A673 (cell line): ENCODE results near the gene HOXB1. TPM values are rescaled to one million over a fixed set of nuclear protein-coding genes. Genes with fewer than 3 reads are reported as not detected.

Experiments
- BruUV-seq: library from RNA; stranded (reverse); fragments of 400-500 nt; replicated peaks from 2 replicates; lab custom pipeline; 2021; lab: Mats Ljungman, UMichigan
- CTCF ChIA-PET: fragments of 300-600 bp; sonication (Branson Sonifier 250); formaldehyde crosslinking; loops from one replicate; lab custom pipeline; 2022; ENCODE audit warnings: antibody characterized with exemption; lab: Charles Lee
- POLR2A ChIA-PET: fragments of 300-600 bp; sonication (Branson Sonifier 250); formaldehyde crosslinking; loops from one replicate; lab custom pipeline; 2022; ENCODE audit warnings: antibody characterized with exemption; ENCODE audit not compliant: low non-redundant PET; lab: Charles Lee
- DNase-seq: peaks from one replicate; pipeline ENCODE4 v3.0.0-alpha.2; 2015; ENCODE audit warnings: low spot score
- H3K27ac ChIP-seq: fragments of 200-600 bp; sonication (generic); 2 replicates; pipeline ENCODE4 v1.5.1; 2016; ENCODE audit warnings: mixed run types, low read depth, mild to moderate bottlenecking, mixed read lengths, antibody characterized with exemption, low read length; ENCODE audit not compliant: poor library complexity, severe bottlenecking
- H3K27me3 ChIP-seq: fragments of 200-600 bp; sonication (generic); replicated peaks from 2 replicates; pipeline ENCODE4 v1.6.1; 2017; ENCODE audit warnings: mixed run types, low read depth, mild to moderate bottlenecking, mixed read lengths, antibody characterized with exemption, low read length; ENCODE audit not compliant: insufficient read depth, poor library complexity
- H3K36me3 ChIP-seq: fragments of 200-600 bp; sonication (generic); 2 replicates; pipeline ENCODE4 v1.6.1; 2016; ENCODE audit warnings: mixed run types, mild to moderate bottlenecking, mixed read lengths, antibody characterized with exemption, low read length; ENCODE audit not compliant: insufficient read depth, poor library complexity, severe bottlenecking
- H3K4me1 ChIP-seq: fragments of 200-600 bp; sonication (generic); 2 replicates; pipeline ENCODE4 v1.6.1; 2017; ENCODE audit warnings: mixed run types, mild to moderate bottlenecking, mixed read lengths, antibody characterized with exemption, low read length; ENCODE audit not compliant: insufficient read depth, poor library complexity, severe bottlenecking
- H3K4me3 ChIP-seq: fragments of 200-600 bp; sonication (generic); 2 replicates; pipeline ENCODE4 v1.5.1; 2016; ENCODE audit warnings: low read depth, mixed run types, mild to moderate bottlenecking, mixed read lengths, low read length; ENCODE audit not compliant: poor library complexity, severe bottlenecking
- H3K9me3 ChIP-seq: fragments of 200-600 bp; sonication (generic); 2 replicates; pipeline ENCODE4 v1.6.1; 2016; ENCODE audit warnings: mixed run types, low read depth, mild to moderate bottlenecking, mixed read lengths, antibody characterized with exemption, low read length; ENCODE audit not compliant: poor library complexity, severe bottlenecking
- CTCF ChIP-seq: fragments of 300-800, 200-600 bp; sonication (generic); conservative IDR thresholded peaks from 2 replicates; pipeline ENCODE4 v1.5.1; 2017; ENCODE audit warnings: low read depth, mild to moderate bottlenecking, antibody characterized with exemption, low read length, moderate library complexity, mixed read lengths
- EZH2 ChIP-seq: fragments of 200-600 bp; sonication (generic); IDR thresholded peaks from 2 replicates; pipeline ENCODE4 v1.6.1; 2017; ENCODE audit warnings: borderline replicate concordance, low read depth, mild to moderate bottlenecking, mixed read lengths, antibody characterized with exemption, low read length; ENCODE audit not compliant: poor library complexity, severe bottlenecking
- intact Hi-C: fragments of 100-400 bp; cut with micrococcal nuclease; formaldehyde crosslinking; loops from one replicate; pipeline ENCODE4 v1.10.0; 2022; ENCODE audit not compliant: unreplicated experiment
- total RNA-seq: library from RNA; stranded (reverse); gene quantifications from 2 replicates; pipeline ENCODE4 v1.2.3, GENCODE V29; 2021

Gene HOXB1
- total RNA-seq, 1 experiment from 2014 or later = not detected

DNA sequence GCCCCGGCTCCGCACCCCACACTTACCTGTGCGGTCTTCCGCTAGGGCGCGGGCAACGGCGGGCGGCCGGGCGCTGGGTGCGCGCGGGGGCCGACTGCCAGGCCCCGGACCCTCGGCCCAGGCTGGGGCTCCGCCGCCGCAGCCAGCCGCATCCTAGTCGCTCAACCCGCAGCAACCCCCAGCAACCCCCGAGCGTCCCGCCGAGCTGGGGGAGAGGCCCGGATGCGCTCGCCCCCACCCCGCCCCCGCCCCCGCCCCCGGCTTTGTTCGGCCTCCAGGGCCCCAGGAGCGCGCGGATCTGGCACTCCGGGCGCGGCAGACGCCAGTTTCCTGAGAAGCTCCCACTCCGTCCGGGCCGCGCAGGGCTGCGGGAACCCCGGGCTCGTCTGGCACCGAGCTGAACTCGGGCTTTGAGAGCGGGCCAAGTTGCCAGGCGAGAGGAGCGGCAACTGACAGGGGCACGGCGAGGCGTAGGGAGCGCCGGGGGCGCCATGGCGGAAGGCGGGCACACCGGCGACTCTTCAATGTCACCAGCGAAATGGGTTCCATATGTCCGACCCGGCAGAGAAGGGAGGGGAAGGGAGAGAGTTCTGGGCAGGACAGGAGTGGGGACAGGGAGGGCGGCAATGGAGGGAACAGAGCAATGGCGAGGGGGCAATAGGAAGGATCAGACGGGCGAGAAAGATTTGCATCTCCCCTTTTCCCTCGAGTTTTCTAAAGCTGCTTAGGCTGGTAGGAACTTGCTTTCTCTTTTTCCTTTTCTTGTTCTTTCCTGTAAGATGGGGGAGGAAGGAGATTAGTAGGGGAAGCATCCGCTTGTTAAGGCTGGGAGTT is 33.6 kb upstream of the HOXB1 start:
- no TSS peak for BruUV-seq
- intact Hi-C loops = no loop called here
- TF ChIP-seq EZH2 = no peak
- TF ChIP-seq CTCF = no peak
- DNase-seq = peak; percentile 76
- peaks cover 82% of the 10 kb centered on the region for H3K4me1 ChIP-seq
- CTCF ChIA-PET = interaction anchor here (0.6 to 1.5 kb wide), 2 partner anchors 72 to 231 kb away, joined by 4 to 5 read pairs; no protein-coding TSS in a partner anchor
- no peaks in the 10 kb centered on the region for H3K9me3 ChIP-seq
- POLR2A ChIA-PET = interaction anchor here (0.6 kb wide), 2 partner anchors 163 to 798 kb away, joined by 3 to 8 read pairs; no protein-coding TSS in a partner anchor
- H3K27me3 ChIP-seq = no peaks in the 10 kb centered on the region
- H3K27ac ChIP-seq = peak overlapping the region; percentile 87
- peak overlapping the region; percentile 54 for H3K4me3 ChIP-seq
- no peaks in the 10 kb centered on the region for H3K36me3 ChIP-seq

DNA sequence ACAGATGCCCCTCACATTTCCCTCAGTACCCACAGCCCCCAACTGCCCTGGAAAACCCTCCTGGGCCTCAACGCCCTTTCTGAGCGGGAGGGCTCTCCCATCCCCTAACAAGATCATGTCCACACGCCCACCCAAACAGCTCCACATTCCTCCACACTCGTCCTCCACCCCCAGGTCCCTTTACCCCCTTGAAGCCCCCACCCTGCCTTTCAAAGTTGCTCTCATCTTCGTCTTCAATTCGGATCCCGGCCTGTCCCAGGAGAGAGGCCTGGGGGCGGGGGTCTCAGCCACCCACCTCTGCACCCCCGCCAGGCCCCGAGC is 33.0 kb upstream of the HOXB1 start:
- H3K27ac ChIP-seq = peak overlapping the region; percentile 53
- peaks cover 76% of the 10 kb centered on the region for H3K4me1 ChIP-seq
- no peak for DNase-seq
- H3K36me3 ChIP-seq = no peaks in the 10 kb centered on the region
- no peaks in the 10 kb centered on the region for H3K27me3 ChIP-seq
- CTCF ChIA-PET = interaction anchor here (1.5 kb wide), 1 partner anchor 71 kb away, joined by 5 read pairs; no protein-coding TSS in a partner anchor
- POLR2A ChIA-PET = no interaction called here
- no peak for TF ChIP-seq EZH2
- TF ChIP-seq CTCF = no peak
- intact Hi-C loops = no loop called here
- peak overlapping the region; percentile 54 for H3K4me3 ChIP-seq
- H3K9me3 ChIP-seq = no peaks in the 10 kb centered on the region
- no TSS peak for BruUV-seq

GRCh38 chr17:48563385-48563838 is 32.6 kb upstream of the HOXB1 start:
- DNase-seq = no peak
- Histone ChIP-seq H3K27me3 (no peaks in the 10 kb centered on the region), H3K4me1 (peaks cover 72% of the 10 kb centered on the region), H3K27ac (peak overlapping the region; percentile 53), H3K4me3 (peak overlapping the region; percentile 54), H3K9me3 (no peaks in the 10 kb centered on the region), H3K36me3 (no peaks in the 10 kb centered on the region)
- ChIA-PET CTCF (interaction anchor here (1.5 kb wide), 1 partner anchor 71 kb away, joined by 5 read pairs; no protein-coding TSS in a partner anchor), POLR2A (no interaction called here)
- TF ChIP-seq EZH2 (no peak), CTCF (no peak)
- intact Hi-C loops = no loop called here
- BruUV-seq = no TSS peak
